Testis (tissue), 3 donors: ENCODE data around the gene LAMA5. TPM values are rescaled to one million over a fixed set of nuclear protein-coding genes. Genes with fewer than 3 reads are reported as not detected.

Experiments
- DNase-seq: peaks from one replicate; pipeline ENCODE4 v3.0.0-alpha.2; 2019
- H3K27ac ChIP-seq, 2 donors: fragments of 200-600 bp; sonication (generic); one replicate each; pipeline ENCODE4 v1.5.1; 2019
- H3K27me3 ChIP-seq: fragments of 200-600 bp; sonication (generic); one replicate; pipeline ENCODE4 v1.5.1; 2019
- H3K36me3 ChIP-seq: fragments of 200-600 bp; sonication (generic); one replicate; pipeline ENCODE4 v1.5.1; 2017; ENCODE audit warnings: low read depth; ENCODE audit errors: missing control alignments
- H3K4me1 ChIP-seq: fragments of 200-600 bp; sonication (generic); one replicate; pipeline ENCODE4 v1.5.1; 2019
- H3K4me3 ChIP-seq, 2 donors: fragments of 200-600 bp; sonication (generic); one replicate each; pipeline ENCODE4 v1.5.1; 2017 to 2019
- H3K9me3 ChIP-seq: fragments of 200-600 bp; sonication (generic); one replicate; pipeline ENCODE4 v1.5.1; 2017
- POLR2A ChIP-seq: fragments of 450-650 bp; IDR thresholded peaks from one replicate; pipeline ENCODE4 v1.6.1; 2017; ENCODE audit warnings: antibody characterized with exemption, mild to moderate bottlenecking, moderate library complexity
- WGBS, 2 donors: methylation state at CpG; one replicate each; pipeline ENCODE4 v1.1.5; 2018; 5-methylcytosine and 5-hydroxymethylcytosine counted together
- intact Hi-C: fragments of 100-400 bp; cut with DNase I; formaldehyde crosslinking; loops from one replicate; pipeline ENCODE4 v1.15.1; 2023; ENCODE audit warnings: low total_unique reads
- polyA plus RNA-seq: library from polyadenylated mRNA; stranded (reverse); fragments of 350-450 nt; fragmentation: Illumina TruSeq; extraction: RNeasy Lipid Tissue Mini Kit (QIAGEN cat#74804); gene quantifications from one replicate; pipeline ENCODE4 v1.2.3, GENCODE V29; 2014; ENCODE audit warnings: low read depth, low replicate concordance; ENCODE audit not compliant: insufficient read depth
- total RNA-seq, 2 donors: library from RNA; depleted of rRNA; stranded (reverse); fragments of >200 nt; gene quantifications; one replicate each; pipeline ENCODE4 v1.2.3, GENCODE V29; 2016
- TF ChIP-seq, protein P1 (sequence below), 3 experiments: fragments of 450-650 bp in 2 of 3; fragments of 200-600 bp in 1 of 3; sonication (generic) in 1 of 3; IDR thresholded peaks; one replicate each; pipeline ENCODE4 v1.5.1; 2016 to 2019; ENCODE audit warnings: antibody characterized with exemption in 3 of 3, mild to moderate bottlenecking in 2 of 3, moderate library complexity in 1 of 3

LAMA5 gene
- total and polyA plus RNA-seq, 3 donors from 2014 or later = 33.2 to 144 (median 121) TPM

- Histone ChIP-seq H3K36me3 (no peaks in the 10 kb centered on the region), H3K9me3 (no peaks in the 10 kb centered on the region), H3K27me3 (no peaks in the 10 kb centered on the region), H3K4me1 (peaks cover 3% of the 10 kb centered on the region), H3K27ac (no peak overlapping the region), H3K4me3 (no peak overlapping the region)
- 95 to 97% methylated on average over 39 to 53 of the region's 53 CpGs for WGBS, 2 donors
- no peak for DNase-seq
- TF ChIP-seq, protein P1, sequence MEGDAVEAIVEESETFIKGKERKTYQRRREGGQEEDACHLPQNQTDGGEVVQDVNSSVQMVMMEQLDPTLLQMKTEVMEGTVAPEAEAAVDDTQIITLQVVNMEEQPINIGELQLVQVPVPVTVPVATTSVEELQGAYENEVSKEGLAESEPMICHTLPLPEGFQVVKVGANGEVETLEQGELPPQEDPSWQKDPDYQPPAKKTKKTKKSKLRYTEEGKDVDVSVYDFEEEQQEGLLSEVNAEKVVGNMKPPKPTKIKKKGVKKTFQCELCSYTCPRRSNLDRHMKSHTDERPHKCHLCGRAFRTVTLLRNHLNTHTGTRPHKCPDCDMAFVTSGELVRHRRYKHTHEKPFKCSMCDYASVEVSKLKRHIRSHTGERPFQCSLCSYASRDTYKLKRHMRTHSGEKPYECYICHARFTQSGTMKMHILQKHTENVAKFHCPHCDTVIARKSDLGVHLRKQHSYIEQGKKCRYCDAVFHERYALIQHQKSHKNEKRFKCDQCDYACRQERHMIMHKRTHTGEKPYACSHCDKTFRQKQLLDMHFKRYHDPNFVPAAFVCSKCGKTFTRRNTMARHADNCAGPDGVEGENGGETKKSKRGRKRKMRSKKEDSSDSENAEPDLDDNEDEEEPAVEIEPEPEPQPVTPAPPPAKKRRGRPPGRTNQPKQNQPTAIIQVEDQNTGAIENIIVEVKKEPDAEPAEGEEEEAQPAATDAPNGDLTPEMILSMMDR (IDR thresholded peaks at IDR 0.05) = no peak
- TF ChIP-seq POLR2A = no peak
- intact Hi-C loops = no loop called here
Observed at GRCh38 chr20:62336775-62337557, 30.1 kb downstream of the LAMA5 start.

- Histone ChIP-seq H3K9me3 (no peaks in the 10 kb centered on the region), H3K27me3 (no peaks in the 10 kb centered on the region), H3K36me3 (no peaks in the 10 kb centered on the region), H3K4me1 (peaks cover 3% of the 10 kb centered on the region), H3K27ac (no peak overlapping the region), H3K4me3 (no peak overlapping the region)
- intact Hi-C loops = no loop called here
- 85 to 100% methylated on average over 1 to 11 of the region's 11 CpGs for WGBS, 2 donors
- TF ChIP-seq, protein P1 (IDR thresholded peaks at IDR 0.05) = no peak
- TF ChIP-seq POLR2A = no peak
- no peak for DNase-seq
Observed at GRCh38 chr20:62336329-62336728, 30.8 kb downstream of the LAMA5 start.

DNA sequence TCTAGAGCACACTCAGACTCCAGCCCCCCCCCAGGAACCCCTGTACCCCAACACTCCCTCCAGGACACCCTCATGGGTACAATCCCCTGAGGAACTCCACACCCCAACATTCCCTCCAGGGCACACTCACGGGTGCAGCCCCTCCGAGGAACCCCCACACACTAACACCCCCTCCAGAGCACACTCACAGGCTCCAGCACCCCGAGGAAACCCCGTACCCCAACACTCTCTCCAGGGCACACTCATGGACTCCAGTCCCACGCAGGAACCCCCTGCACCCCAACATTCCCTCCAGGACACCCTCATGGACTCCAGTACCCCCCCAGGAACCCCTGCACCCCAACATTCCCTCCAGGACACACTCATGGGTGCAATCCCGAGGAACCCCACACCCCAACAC lies 31.6 kb downstream of the LAMA5 start:
- intact Hi-C loops = no loop called here
- 88 to 94% methylated on average over 6 of the region's 6 CpGs for WGBS, 2 donors

GRCh38 chr20:62334881-62335280 lies 32.2 kb downstream of the LAMA5 start:
- 79 to 94% methylated on average over 4 to 13 of the region's 13 CpGs for WGBS, 2 donors
- Histone ChIP-seq H3K4me3 (no peak overlapping the region), H3K9me3 (no peaks in the 10 kb centered on the region), H3K36me3 (no peaks in the 10 kb centered on the region), H3K27ac (no peak overlapping the region), H3K27me3 (no peaks in the 10 kb centered on the region), H3K4me1 (peaks cover 2% of the 10 kb centered on the region)
- intact Hi-C loops = no loop called here
- no peak for DNase-seq
- no peak for TF ChIP-seq POLR2A
- TF ChIP-seq, protein P1 (IDR thresholded peaks at IDR 0.05) = no peak

More for the DNA sequence above, 31.6 kb downstream of the LAMA5 start:
- H3K9me3 ChIP-seq = no peaks in the 10 kb centered on the region
- H3K36me3 ChIP-seq = no peaks in the 10 kb centered on the region
- H3K27ac ChIP-seq = no peak overlapping the region
- H3K4me1 ChIP-seq = peaks cover 3% of the 10 kb centered on the region
- H3K4me3 ChIP-seq = no peak overlapping the region
- no peak for DNase-seq
- no peaks in the 10 kb centered on the region for H3K27me3 ChIP-seq
- no peak for TF ChIP-seq POLR2A
- TF ChIP-seq, protein P1 (IDR thresholded peaks at IDR 0.05) = no peak
